WERI-Rb-1 (cell line): ENCODE results near the gene AP3B1.

ENCODE experiments used
- DNase-seq: peaks from one replicate; pipeline ENCODE4 v3.0.0-alpha.2; 2020
- H3K27ac ChIP-seq: fragments of 250-450 bp; sonication (Bioruptor Pico); 2 replicates; pipeline ENCODE4 v1.5.1; 2020; ENCODE audit warnings: mild to moderate bottlenecking, moderate library complexity
- H3K27me3 ChIP-seq: fragments of 250-450 bp; sonication (Bioruptor Pico); 2 replicates; pipeline ENCODE4 v1.5.1; 2021; ENCODE audit warnings: mild to moderate bottlenecking, low read depth, moderate library complexity; ENCODE audit not compliant: insufficient read depth, severe bottlenecking
- H3K36me3 ChIP-seq: fragments of 250-450 bp; sonication (Bioruptor Pico); 2 replicates; pipeline ENCODE4 v1.5.1; 2020; ENCODE audit warnings: mild to moderate bottlenecking, moderate library complexity
- H3K4me3 ChIP-seq: 2 replicates; pipeline ENCODE4 v1.5.1; 2011; ENCODE audit warnings: low read depth, mild to moderate bottlenecking, control low read depth, low read length
- H3K9me3 ChIP-seq: fragments of 250-450 bp; sonication (Bioruptor Pico); 2 replicates; pipeline ENCODE4 v1.5.1; 2021; ENCODE audit warnings: mild to moderate bottlenecking, moderate library complexity; ENCODE audit not compliant: severe bottlenecking
- TF ChIP-seq, protein P1 (sequence below): IDR thresholded peaks from 2 replicates; pipeline ENCODE4 v1.5.1; 2011; ENCODE audit warnings: low read depth, mild to moderate bottlenecking, control low read depth, inconsistent platforms, low read length

The AP3B1 gene

DNA sequence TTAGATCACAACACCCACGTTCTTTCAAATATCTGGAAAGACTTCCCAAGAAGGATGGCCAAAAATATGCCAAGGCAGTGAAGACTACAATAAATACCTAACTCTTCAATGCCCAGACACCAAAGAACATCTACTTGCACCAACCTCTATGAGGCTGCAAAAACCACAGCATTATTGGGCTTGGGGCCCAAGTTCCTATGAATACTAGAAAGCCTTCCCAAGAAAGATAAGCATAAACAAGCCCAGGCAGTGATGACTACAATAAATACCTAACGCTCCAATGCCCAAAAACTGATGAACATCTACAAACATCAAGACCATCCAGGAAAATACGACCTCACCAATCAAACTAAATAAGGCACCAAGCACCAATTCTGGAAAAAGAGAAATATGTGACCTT is 41.3 kb downstream of the AP3B1 start:
- peaks cover 3% of the 10 kb centered on the region; the same call in 1 of the 2 replicates for H3K36me3 ChIP-seq
- H3K9me3 ChIP-seq: no peaks in the 10 kb centered on the region
- no peak overlapping the region for H3K4me3 ChIP-seq
- no peaks in the 10 kb centered on the region for H3K27me3 ChIP-seq
- TF ChIP-seq, protein P1, sequence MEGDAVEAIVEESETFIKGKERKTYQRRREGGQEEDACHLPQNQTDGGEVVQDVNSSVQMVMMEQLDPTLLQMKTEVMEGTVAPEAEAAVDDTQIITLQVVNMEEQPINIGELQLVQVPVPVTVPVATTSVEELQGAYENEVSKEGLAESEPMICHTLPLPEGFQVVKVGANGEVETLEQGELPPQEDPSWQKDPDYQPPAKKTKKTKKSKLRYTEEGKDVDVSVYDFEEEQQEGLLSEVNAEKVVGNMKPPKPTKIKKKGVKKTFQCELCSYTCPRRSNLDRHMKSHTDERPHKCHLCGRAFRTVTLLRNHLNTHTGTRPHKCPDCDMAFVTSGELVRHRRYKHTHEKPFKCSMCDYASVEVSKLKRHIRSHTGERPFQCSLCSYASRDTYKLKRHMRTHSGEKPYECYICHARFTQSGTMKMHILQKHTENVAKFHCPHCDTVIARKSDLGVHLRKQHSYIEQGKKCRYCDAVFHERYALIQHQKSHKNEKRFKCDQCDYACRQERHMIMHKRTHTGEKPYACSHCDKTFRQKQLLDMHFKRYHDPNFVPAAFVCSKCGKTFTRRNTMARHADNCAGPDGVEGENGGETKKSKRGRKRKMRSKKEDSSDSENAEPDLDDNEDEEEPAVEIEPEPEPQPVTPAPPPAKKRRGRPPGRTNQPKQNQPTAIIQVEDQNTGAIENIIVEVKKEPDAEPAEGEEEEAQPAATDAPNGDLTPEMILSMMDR: no peak
- DNase-seq: no peak
- H3K27ac ChIP-seq: no peak overlapping the region

DNA sequence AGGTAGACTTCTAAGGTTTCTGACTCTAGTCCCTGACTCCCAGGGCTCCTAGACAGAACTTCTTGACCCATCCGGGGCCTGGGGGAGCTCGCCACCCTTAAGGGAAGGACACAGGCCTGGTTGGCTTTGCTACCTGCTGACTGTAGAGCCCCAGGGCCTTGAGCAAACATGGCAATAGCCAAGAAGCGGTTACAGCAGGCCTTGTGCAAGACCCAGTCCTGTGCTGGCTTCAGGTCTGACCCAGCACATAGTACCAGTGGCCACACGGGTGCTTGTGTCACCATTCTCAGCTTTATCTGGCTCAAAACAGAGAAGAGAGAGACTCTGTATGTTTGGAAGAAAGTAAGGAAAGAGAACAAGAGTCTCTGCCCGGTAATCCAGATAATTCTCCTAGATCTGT is 41.8 kb downstream of the AP3B1 start:
- TF ChIP-seq, protein P1: no peak
- Histone ChIP-seq H3K27me3 (no peaks in the 10 kb centered on the region), H3K27ac (no peak overlapping the region), H3K4me3 (no peak overlapping the region), H3K9me3 (no peaks in the 10 kb centered on the region), H3K36me3 (peaks cover 3% of the 10 kb centered on the region; the same call in 1 of the 2 replicates)
- no peak for DNase-seq

DNA sequence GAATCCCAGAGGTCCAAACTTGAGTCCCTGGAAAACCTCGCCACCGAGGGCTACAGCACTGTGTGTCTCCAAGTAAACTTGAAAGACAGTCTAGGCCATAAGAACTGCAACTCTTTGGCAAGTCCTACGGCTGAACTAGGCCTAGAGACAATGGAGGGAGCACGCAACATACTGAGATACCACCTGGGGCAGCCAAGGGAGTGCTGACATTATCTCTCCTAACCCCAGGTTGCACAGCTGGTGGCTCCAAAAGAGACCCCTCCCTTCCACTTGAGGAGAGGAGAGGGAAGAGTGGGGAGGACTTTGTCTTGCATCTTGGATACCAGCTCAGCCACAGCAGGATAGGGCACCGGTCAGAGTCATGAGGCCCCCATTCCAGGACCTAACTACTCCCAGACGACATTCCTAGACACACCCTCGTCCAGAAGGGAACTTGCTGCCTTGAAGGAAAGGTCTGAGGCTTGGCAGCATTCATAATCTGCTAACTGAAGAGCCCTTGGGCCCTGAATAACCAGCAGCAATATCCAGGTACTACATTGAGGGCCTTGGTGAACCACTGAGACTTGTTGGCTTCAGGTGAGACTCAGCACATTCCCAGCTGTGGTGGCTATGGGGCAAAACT is 42.7 kb downstream of the AP3B1 start:
- H3K36me3 ChIP-seq: peaks cover 3% of the 10 kb centered on the region; the same call in 1 of the 2 replicates
- no peak overlapping the region for H3K4me3 ChIP-seq
- no peaks in the 10 kb centered on the region for H3K9me3 ChIP-seq
- H3K27me3 ChIP-seq: no peaks in the 10 kb centered on the region
- DNase-seq: no peak
- TF ChIP-seq, protein P1: no peak
- no peak overlapping the region for H3K27ac ChIP-seq

DNA sequence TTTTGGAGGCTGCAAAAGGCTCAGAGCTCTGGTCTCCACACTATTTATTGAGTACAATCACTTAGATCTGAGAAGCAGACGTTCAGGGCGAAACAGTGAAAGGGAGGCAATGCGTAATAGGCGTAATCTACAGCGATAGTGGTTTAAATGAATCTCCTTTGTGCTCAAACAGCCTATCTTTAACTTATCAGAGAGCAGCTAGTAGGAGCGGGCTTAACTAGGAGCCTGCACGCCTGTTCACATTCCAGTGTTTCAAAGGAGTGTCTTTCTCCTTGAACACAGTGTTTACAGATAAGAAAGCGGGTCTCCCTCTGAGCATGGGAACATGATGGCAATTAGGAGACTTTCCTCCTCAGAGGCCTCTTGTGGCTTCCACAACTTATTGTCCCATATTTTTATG is 49.4 kb downstream of the AP3B1 start:
- no peak for DNase-seq
- no peaks in the 10 kb centered on the region for H3K9me3 ChIP-seq
- peaks cover 6% of the 10 kb centered on the region; the same call in 1 of the 2 replicates for H3K36me3 ChIP-seq
- no peak overlapping the region for H3K4me3 ChIP-seq
- H3K27me3 ChIP-seq: no peaks in the 10 kb centered on the region
- TF ChIP-seq, protein P1: no peak
- H3K27ac ChIP-seq: no peak overlapping the region

DNA sequence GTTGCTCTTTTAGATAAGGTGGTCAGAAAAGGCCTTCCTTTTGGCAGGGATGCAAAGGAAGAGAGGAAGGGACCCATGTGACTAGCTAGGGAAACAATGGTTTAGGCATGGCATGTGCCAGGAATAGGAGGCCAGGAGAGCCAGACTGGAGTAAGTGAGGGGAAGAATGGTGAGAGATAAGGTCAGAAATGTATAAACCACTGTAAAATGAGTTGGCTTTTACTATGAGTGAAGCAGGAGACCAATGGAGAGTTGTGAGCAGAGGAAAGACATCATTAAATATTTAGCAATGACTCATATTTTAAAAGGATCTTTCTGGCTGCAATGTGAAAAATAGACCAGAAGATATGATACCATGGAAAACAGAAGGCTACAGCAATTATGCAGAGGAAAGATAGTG is 50.9 kb downstream of the AP3B1 start:
- Histone ChIP-seq H3K4me3 (no peak overlapping the region), H3K27me3 (no peaks in the 10 kb centered on the region), H3K36me3 (peaks cover 10% of the 10 kb centered on the region; the same call in 1 of the 2 replicates), H3K9me3 (no peaks in the 10 kb centered on the region), H3K27ac (no peak overlapping the region)
- DNase-seq: no peak
- TF ChIP-seq, protein P1: no peak

DNA sequence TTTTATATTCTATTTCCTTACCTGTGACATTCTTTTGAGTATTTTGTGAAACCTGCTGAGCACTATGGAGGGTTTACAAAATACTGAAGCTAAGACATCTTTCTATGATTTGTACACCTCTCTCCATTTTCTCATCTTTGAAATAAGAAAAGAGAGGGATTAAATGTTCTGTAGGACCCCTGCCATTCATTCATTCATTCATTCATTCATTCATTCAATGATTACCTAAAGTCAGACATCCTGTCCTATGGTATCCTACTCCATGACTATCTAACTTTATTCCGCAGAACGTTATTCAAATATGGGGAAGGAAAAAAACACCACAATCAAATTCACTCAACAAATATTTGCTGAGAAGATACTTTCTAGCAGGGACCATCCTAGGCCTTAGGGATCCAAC is 51.4 kb downstream of the AP3B1 start:
- no peaks in the 10 kb centered on the region for H3K27me3 ChIP-seq
- no peak overlapping the region for H3K27ac ChIP-seq
- TF ChIP-seq, protein P1: no peak
- H3K9me3 ChIP-seq: no peaks in the 10 kb centered on the region
- no peak for DNase-seq
- no peak overlapping the region for H3K4me3 ChIP-seq
- H3K36me3 ChIP-seq: peaks cover 10% of the 10 kb centered on the region; the same call in 1 of the 2 replicates
